HG03039 (cell line): Measurements from ENCODE around the gene ABCA8.
"Not testable (repeated sequence)": the region's sequence is repeated elsewhere in the genome, so short reads cannot be mapped to it uniquely, and the experiment has no call there.

Experiments
- ATAC-seq: cut with Tn5 transposase; IDR thresholded peaks from one replicate; pipeline ENCODE4 v1.9.1; 2021; ENCODE audit warnings: mild to moderate bottlenecking, moderate library complexity; ENCODE audit not compliant: unreplicated experiment

ABCA8 gene

DNA sequence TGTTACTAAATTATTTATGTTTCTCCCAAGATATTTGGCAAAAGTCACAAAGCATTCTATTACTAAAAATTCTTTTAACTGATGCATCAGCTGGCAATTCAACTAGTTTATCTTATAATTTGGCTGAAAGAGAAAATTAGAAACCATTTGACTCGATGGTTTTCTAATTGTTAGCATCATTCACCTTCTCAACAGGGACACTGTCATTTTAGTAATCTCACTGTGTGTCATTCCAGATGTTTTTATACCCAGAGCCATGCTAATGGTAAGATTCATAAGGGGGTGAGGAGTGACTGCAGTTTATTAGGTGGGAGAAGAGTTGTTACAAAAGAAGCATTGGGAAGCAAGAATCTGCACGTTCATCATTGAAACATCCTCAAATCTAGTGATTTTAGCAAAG, 124.9 kb downstream of the ABCA8 start:
- no peak for ATAC-seq

DNA sequence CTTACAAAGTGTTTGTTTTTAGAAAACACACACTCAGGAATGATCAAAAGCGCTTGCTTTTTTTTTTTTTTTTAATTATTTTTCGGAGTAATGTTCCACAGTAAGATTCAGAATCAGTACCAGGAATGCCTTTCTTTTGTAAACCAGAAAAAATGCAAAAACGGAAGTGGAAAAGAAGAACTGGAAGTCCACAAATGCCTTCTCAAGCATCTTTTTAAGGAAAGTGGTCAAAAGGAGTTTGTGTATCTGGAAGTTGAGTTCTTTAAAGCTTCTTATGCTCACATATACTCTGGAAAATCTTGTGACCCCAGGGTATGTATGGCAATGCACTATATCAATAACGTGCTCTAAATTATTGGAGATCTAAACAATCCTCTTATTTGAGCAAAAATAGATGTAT, 126.0 kb downstream of the ABCA8 start:
- no peak for ATAC-seq

DNA sequence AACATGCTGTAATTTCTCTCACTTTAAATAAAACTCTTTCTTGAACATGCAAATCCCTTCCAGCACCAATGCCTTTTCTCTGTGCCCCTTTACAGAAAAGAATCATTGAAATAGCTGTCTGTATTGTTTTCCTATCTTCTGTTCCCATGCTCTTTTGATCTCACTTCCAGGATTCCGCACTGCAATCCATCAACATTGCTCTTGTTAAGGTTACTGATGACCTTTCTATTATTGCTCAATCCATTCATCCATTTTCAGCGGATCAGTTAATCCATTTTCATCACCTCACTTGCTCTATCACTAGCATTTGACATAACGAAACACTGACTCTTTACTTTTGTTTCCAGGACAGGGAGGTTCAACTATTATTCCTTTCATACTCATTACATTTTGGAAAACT, 130.5 kb downstream of the ABCA8 start:
- no peak for ATAC-seq

DNA sequence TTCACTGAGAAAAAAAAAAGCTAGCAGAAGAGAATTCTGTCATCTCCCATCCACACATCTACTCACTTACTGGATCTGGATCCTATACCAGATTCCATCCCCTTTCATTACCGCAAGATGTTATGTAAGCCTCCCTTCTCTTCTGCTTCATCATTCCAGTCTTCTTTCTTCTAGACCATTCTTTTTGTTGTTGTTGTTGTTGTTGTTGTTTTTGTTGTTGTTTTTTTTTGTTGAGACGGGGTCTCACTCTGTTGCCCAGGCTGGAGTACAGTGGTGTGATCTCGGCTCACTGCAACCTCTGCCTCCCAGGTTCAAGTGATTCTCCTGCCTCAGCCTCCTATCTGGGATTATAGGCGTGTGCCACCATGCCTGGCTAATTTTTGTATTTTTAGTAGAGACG, 131.0 kb downstream of the ABCA8 start:
- ATAC-seq = not testable (repeated sequence)

DNA sequence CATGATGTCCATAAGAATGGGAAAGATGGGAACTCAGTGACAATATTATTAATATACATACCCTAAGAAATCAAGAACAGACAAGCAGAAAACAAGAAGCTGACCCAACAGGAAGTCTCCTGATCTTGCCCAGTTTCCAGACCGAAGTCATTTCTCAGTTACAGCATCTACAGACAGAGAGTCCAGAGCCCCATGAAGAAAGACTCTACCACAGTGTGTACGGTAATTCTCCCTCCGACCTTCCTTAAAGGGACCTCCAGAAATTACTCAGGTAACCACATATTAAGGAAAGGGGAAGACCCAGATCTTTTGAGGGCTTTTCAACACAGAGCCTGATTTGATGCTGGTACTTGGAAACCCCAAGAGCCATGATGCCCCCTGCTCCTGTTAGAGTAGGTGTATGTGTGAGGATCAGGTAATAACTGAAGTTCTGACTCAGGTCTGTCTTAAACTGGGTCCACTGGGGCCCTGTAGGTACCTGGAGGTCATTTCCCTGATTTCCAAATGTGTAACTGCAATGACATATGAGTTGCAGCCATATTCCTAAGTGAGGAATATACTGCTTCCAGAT, 132.4 kb downstream of the ABCA8 start:
- ATAC-seq = no peak

DNA sequence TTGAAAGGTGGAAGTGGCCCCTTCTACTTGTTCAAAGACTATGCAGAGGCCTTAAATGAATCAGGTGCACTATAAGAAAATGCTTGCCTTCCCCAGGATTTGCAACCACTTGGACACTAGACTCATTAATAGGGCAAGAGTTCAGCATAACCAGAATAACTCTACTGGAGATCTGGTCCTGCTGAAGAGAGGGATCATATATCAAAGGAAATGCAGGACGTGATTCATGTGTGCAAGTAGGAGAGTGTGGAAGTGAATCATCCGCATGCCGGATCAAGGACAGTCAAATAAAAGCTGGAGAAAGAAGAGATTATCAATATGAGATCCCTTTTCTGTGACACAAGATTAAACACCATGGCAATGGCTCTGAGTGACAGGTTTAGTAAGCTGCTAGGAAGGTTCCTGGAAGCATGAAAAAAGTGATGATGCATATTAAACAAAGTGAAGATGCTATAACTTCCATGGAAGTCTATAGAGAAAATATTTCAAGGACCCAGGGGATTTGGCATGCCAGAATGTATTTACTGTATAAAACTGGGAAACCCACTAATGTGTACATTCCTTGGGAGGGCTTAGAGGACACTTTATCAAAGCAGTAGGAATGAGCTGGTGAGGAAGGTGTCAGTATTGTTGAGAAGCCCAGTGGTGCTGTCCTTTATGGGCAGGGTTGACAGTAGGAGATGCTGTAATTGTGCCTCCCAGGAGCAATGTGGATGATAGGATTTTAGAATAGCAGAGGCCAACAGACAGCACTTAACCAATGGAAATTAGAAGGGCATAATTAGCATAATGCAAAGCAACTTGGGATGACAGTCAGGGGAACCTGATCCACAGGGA, 133.1 kb downstream of the ABCA8 start:
- no peak for ATAC-seq

DNA sequence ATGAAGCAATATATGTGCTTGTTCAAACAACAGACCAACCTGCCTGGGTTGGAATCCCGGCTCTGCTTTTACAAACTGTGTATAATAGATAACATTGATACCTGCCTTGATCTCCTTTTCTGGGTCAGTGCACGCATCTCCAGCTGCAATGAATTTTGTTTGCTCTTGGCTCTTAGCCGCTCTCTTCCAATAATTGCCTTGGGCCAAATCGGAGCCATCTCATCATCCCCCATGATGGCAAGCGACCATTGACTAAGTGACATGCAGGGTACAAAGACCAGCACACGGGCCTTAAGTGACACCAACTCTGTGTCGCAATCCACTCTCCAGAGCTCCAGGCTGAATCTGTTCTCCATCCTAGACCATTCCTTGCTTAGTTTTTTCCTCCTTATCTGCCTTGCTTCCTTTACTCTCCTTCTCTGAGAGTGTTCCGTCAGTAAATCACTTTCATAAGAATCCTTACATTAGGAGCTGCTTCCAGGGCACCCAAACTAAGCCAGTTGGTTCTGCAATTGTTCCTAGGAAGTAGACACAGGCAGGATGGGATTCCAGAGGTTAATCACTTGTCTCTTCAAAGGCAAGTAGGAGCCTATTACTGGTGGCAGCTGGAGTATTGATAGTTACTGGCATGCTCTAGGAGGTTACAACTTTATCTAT, 134.2 kb downstream of the ABCA8 start:
- no peak for ATAC-seq

DNA sequence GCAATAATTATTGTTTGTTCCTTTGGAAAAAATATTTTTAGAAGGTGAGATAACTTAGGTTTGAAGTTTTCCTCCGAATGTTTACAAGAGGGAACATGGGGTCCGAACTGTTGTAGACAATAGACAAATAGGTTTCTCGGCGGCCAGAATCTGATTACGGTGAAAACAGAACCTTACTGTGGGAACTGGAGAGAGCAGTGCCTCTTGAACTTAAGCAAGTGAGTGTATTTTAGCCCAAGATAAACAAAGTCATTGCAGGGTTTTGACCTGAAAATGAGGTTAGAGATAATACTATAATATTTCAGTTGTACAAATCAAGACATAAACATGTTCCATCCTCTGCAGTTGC, 134.7 kb downstream of the ABCA8 start:
- no peak for ATAC-seq

DNA sequence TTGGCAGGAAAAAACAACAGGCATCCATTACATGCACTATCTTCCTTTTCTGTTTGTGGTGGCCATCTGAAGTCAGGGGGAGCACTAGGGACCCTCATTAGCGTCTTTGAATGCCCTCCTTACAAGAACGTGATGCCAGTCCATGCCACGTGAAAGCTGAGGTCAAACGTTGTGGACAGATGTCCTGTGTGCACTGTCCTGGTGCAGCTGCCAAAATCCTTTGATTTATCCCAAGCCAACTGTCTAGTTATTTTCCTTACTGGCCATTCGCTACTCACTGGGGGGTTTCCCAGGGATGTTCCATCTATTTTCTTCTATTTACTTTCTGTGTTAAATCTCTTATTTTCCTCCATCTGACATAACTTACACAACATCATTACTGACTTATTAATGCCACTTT, 135.7 kb downstream of the ABCA8 start:
- ATAC-seq = no peak
